HG02678 (cell line): Measurements from ENCODE around the gene CHST8.

Source experiments
- ATAC-seq: cut with Tn5 transposase; IDR thresholded peaks from one replicate; pipeline ENCODE4 v1.9.1; 2021; ENCODE audit warnings: mild to moderate bottlenecking, moderate library complexity; ENCODE audit not compliant: unreplicated experiment

The CHST8 gene

DNA sequence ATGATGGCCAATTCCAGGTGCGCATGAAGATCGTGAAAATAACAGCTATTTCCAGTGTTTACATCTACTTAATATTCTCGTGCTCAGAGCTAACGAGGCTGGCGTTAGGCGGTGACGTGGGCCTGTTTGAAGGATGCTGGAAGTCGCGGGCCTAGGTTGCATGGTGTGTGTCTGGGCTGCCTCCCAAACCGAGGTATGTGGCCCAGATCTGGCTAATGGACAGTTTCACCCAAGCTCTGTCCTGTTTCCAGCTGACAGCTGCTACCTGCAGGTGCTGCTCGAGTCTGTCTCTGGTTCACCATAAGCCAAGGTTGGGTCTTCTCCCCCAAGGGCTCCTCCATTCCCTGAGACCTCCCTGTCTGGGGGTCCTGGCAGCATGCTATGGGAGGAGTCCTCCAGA lies 134.4 kb downstream of the CHST8 start:
- ATAC-seq = no peak

GRCh38 chr19:33758541-33759013 lies 136.8 kb downstream of the CHST8 start:
- ATAC-seq = no peak

GRCh38 chr19:33759356-33759755 lies 137.6 kb downstream of the CHST8 start:
- ATAC-seq = no peak

DNA sequence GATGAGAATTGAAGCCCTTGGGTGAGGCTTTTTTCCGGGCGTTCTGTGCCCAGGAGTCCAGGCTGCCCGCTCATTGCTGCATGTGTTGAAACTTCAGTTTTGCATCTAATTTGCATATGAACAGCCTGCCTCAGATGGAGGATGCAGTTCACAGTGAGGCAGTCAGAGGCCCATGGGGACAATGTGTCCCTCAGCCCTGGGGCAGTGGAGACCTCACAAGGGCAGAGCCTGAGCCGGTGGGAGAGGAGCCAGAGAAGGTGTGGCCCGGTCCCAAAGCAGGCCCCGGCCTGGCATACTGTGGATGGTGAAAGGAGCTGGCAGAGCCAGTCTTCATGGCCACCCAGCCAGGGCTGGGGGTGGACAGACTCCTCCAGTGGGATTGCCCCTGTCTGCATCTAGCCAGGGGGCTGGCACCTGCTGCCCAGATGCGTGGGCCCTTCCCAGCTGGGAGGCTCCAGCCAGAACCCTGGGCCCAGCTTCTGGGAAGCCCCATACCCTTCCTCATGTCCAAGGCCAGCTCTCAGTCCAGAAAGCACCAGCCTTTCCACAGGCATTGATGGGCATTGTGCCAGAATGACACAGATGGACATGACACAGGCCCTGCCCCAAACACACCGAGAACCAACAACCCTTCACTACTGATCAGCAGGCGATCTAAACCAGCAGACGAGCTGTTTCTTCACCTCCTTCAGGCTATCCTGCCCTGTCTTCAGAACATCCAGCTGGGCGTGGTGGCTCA lies 142.0 kb downstream of the CHST8 start:
- no peak for ATAC-seq

DNA sequence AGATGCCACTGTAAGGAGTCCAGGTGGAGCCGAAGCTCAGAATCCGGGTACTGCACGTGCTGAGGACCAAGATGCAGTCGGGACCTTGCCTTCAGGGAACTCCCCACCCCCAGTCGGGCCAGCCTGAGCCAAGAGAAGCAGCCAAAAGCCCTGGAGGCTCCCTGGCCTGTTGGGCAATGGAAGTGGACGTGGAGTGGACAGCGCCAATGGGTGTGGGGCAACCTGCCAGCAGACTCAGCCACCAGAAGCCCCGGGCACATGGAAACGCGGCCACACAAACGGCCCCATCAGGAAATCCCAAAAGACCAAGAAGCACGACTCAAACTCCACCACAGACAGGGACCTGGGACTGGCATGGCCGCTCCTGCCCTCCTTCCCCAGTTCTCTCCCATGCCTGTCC lies 144.9 kb downstream of the CHST8 start:
- ATAC-seq = no peak

GRCh38 chr19:33767898-33768413 lies 146.2 kb downstream of the CHST8 start:
- no peak for ATAC-seq

GRCh38 chr19:33769208-33769607 lies 147.5 kb downstream of the CHST8 start:
- ATAC-seq = no peak

DNA sequence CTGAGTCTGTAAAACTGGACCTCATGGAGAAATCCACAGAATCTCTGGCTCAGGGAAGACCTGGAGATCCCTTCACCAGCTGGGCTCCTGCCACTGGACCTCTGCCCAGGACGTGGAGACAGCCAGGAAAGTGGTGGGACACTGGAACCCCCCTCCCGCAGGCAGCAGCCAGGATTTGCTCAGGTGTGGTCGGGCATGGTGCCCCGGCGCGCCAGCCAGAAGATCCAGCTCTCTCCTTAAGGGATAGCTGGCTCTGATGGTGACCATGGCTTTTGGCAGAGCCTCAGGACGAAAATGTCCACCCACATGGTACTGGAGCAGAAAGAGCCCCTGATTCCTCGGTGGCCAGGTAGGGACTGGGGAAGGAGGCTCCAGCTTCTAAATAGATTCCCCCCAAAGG lies 148.4 kb downstream of the CHST8 start:
- no peak for ATAC-seq

DNA sequence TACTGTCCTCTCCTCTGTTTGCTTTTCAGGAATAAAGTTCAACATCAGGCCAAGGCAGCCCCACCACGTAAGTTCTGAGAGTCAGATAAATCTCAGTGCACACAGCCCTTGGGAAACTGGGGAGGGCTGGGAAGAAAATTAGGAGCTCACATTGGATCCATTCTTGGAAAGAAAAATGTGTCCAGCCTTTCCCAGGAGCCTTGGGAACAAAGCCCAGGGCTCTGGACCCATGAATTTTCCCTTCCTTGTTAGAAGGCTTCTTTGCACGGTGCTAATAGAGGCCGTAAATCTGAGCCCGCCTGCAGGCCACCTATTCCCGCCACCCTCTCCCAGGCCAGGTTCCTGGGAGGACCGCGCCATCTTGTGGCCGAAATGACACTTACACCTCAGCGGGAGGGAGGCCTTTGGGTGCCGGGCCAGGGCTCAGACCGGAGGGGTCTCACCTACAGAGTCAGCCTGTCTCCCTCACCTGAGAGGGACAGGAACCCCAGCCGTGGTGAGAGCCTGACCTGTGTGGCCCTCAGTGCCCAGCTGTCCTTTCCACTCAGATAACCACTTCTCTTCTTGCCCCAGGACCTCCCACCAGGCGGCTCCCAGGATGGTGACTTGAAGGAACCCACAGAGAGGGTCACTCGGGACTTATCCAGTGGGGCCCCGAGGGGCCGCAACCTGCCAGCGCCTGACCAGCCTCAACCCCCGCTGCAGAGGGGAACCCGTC lies 149.8 kb downstream of the CHST8 start:
- no peak for ATAC-seq

DNA sequence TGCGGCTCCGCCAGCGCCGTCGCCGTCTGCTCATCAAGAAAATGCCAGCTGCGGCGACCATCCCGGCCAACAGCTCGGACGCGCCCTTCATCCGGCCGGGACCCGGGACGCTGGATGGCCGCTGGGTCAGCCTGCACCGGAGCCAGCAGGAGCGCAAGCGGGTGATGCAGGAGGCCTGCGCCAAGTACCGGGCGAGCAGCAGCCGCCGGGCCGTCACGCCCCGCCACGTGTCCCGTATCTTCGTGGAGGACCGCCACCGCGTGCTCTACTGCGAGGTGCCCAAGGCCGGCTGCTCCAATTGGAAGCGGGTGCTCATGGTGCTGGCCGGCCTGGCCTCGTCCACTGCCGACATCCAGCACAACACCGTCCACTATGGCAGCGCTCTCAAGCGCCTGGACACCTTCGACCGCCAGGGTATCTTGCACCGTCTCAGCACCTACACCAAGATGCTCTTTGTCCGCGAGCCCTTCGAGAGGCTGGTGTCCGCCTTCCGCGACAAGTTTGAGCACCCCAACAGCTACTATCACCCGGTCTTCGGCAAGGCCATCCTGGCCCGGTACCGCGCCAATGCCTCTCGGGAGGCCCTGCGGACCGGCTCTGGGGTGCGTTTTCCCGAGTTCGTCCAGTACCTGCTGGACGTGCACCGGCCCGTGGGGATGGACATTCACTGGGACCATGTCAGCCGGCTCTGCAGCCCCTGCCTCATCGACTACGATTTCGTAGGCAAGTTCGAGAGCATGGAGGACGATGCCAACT lies 150.5 kb downstream of the CHST8 start:
- no peak for ATAC-seq

DNA sequence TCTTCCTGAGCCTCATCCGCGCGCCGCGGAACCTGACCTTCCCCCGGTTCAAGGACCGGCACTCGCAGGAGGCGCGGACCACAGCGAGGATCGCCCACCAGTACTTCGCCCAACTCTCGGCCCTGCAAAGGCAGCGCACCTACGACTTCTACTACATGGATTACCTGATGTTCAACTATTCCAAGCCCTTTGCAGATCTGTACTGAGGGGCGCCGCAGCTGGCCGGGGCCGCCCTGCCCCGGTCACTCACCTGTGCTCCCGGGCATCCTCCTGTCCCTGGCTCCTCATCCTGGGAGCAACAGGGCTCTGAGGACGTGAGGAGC lies 151.1 kb downstream of the CHST8 start:
- ATAC-seq = no peak

- ATAC-seq = no peak
These were observed 152.2 kb downstream of the CHST8 start for GRCh38 chr19:33773704-33774624.

GRCh38 chr19:33774751-33775150 lies 153.0 kb downstream of the CHST8 start:
- no peak for ATAC-seq

GRCh38 chr19:33775731-33776487 lies 154.2 kb downstream of the CHST8 start:
- ATAC-seq = no peak

DNA sequence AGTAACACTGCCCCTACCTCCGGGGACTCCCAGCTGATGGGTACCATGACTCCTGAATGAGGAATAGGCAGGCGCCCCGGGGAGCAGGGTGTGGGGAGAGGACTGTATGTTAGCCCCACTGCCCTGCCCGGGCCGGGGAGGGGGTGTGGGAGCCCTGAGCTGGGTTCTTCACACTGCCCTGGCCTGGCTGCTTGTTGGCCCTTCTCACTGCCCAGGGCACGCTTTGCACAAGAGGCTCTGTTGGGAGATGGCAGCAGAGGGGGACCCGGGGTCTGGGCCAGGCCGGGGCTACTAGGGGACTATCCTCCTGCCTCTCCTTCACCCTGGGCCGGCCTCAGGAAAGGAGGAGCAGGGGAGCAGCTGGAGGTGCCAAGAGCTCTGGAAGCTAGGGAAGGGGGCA lies 155.6 kb downstream of the CHST8 start:
- no peak for ATAC-seq

DNA sequence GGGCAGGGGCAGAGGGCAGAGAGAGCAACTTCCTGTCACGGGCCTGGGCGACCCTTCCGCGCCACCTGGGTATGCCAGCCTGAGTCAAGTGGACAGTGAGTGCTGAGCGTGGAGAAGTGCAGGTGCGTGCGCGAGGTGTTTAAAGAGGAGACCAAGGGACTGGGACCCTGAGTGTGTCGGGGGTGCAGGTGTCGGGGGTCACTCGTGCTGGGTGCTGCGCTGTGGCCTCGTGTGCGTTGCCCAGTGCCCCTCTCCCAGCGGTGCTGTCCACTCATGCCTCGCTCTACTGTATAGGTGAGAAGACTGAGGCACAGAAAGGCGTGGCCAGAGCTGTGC lies 156.0 kb downstream of the CHST8 start:
- ATAC-seq = no peak

DNA sequence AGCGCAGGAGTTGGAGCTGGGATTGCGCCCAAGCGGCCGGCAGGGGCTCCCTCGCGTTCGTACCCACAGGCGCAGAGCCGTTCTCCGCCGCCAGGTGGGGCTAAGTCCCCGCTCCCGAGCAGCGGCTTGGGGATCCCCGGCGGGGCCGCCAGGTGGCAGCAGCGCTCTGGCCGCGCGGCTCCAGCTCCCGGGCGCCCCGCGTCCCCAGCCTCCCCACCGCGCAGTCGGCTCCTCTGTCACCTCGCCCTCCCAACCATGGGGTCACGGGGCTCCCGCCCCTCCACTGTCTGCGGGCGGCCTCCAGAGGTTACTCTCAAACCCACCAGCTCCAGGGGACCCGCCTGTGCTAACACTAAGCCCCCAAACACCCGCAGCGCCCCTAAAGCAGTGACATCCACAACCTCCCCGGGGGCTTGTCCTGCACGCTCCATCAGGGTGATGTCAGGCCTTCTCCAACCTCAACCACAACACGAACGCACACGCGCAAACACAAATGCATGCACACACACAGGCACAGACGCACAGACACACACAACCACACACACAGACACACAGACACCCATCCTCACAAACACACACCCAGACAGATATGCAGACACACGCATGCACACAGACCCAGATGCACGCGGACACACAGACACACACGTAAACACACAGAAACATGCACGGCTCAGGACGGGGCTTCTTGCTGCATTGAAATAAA lies 156.5 kb downstream of the CHST8 start:
- ATAC-seq = peak; percentile 83

GRCh38 chr19:33779849-33780248 lies 158.1 kb downstream of the CHST8 start:
- ATAC-seq = no peak

- no peak for ATAC-seq
These were observed 158.5 kb downstream of the CHST8 start for GRCh38 chr19:33780251-33780650.
